WTC11 (cell line): Measurements from ENCODE around the gene RNF214. TPM values are rescaled to one million over a fixed set of nuclear protein-coding genes. Genes with fewer than 3 reads are reported as not detected.

Experiments used
- ATAC-seq: fragments of 200-7000 bp; cut with Tn5 transposase; 2 replicates; pipeline ENCODE4 v1.10.0; 2021; ENCODE audit warnings: mild to moderate bottlenecking, moderate library complexity
- CTCF ChIA-PET: fragments of 300-600 bp; sonication (Branson Sonifier 250); formaldehyde crosslinking; loops from one replicate; lab custom pipeline; 2021; ENCODE audit warnings: antibody characterized with exemption; lab: Charles Lee
- POLR2A ChIA-PET: fragments of 350-600 bp; sonication (Branson Sonifier 250); formaldehyde crosslinking; loops from one replicate; lab custom pipeline; 2021; ENCODE audit warnings: antibody characterized with exemption; lab: Charles Lee
- DNase-seq: peaks from one replicate; pipeline ENCODE4 v3.0.0; 2021; ENCODE audit warnings: low spot score
- H3K27ac Mint-ChIP-seq: 2 replicates; pipeline ENCODE4 v1.8.0; 2021; ENCODE audit warnings: mixed read lengths
- H3K27me3 Mint-ChIP-seq: 2 replicates; pipeline ENCODE4 v1.8.0; 2021; ENCODE audit warnings: low read depth, mild to moderate bottlenecking, moderate library complexity, mixed read lengths
- H3K36me3 Mint-ChIP-seq: 2 replicates; pipeline ENCODE4 v1.8.0; 2021; ENCODE audit warnings: mixed read lengths
- H3K4me1 Mint-ChIP-seq: 2 replicates; pipeline ENCODE4 v1.8.0; 2022; ENCODE audit warnings: mixed read lengths
- H3K4me3 Mint-ChIP-seq: 2 replicates; pipeline ENCODE4 v1.8.0; 2021; ENCODE audit warnings: mild to moderate bottlenecking, moderate library complexity, mixed read lengths
- H3K9me3 Mint-ChIP-seq: 2 replicates; pipeline ENCODE4 v1.8.0; 2021; ENCODE audit warnings: mixed read lengths
- ARID4B ChIP-seq: sonication (generic); formaldehyde crosslinking; IDR thresholded peaks from 2 replicates; pipeline ENCODE4 v1.8.0; 2023; ENCODE audit warnings: missing genetic modification reagents, mild to moderate bottlenecking, borderline replicate concordance
- NFATC4 ChIP-seq: fragments of 250-450 bp; sonication (Bioruptor Pico); IDR thresholded peaks from 2 replicates; pipeline ENCODE4 v1.9.0; 2021; ENCODE audit warnings: mild to moderate bottlenecking
- RELA ChIP-seq: sonication (generic); formaldehyde crosslinking; IDR thresholded peaks from 2 replicates; pipeline ENCODE4 v1.8.1; 2022; ENCODE audit warnings: missing genetic modification reagents, mild to moderate bottlenecking, borderline replicate concordance
- ZNF121 ChIP-seq: sonication (generic); formaldehyde crosslinking; IDR thresholded peaks from 2 replicates; pipeline ENCODE4 v1.8.0; 2023; ENCODE audit warnings: missing genetic modification reagents
- ZNF219 ChIP-seq: sonication (generic); formaldehyde crosslinking; IDR thresholded peaks from 2 replicates; pipeline ENCODE4 v1.8.0; 2023; ENCODE audit warnings: missing genetic modification reagents, mild to moderate bottlenecking, borderline replicate concordance
- ZNF281 ChIP-seq: sonication (generic); formaldehyde crosslinking; IDR thresholded peaks from 2 replicates; pipeline ENCODE4 v1.8.0; 2023; ENCODE audit warnings: mild to moderate bottlenecking, missing genetic modification reagents
- ZNF317 ChIP-seq: sonication (generic); formaldehyde crosslinking; IDR thresholded peaks from 2 replicates; pipeline ENCODE4 v1.8.1; 2023; ENCODE audit warnings: low read depth, mild to moderate bottlenecking, moderate library complexity, missing genetic modification reagents, borderline replicate concordance
- ZNF416 ChIP-seq: fragments of 250-450 bp; sonication (Bioruptor Pico); IDR thresholded peaks from 2 replicates; pipeline ENCODE4 v1.9.0; 2021; ENCODE audit warnings: mild to moderate bottlenecking, inconsistent platforms
- total RNA-seq: library from RNA; stranded (reverse); gene quantifications from 3 replicates; pipeline ENCODE4 v1.2.3, GENCODE V29; 2021
- TF ChIP-seq, protein P1 (sequence below): sonication (generic); formaldehyde crosslinking; IDR thresholded peaks from 2 replicates; pipeline ENCODE4 v1.8.1; 2023; ENCODE audit warnings: mild to moderate bottlenecking, missing genetic modification reagents
- TF ChIP-seq, protein P2 (sequence below): sonication (generic); formaldehyde crosslinking; IDR thresholded peaks from 2 replicates; pipeline ENCODE4 v1.8.1; 2022; ENCODE audit warnings: low read depth, missing genetic modification reagents, borderline replicate concordance
- TF ChIP-seq, protein P3 (sequence below): fragments of 250-450 bp; sonication (Bioruptor Pico); IDR thresholded peaks from 2 replicates; pipeline ENCODE4 v1.9.0; 2021; ENCODE audit warnings: mild to moderate bottlenecking

Gene RNF214
- total RNA-seq, 1 experiment from 2014 or later, result 35.4 TPM

- Mint-ChIP-seq H3K4me1 (peaks cover 17% of the 10 kb centered on the region), H3K4me3 (peak overlapping the region; percentile 65), H3K9me3 (no peaks in the 10 kb centered on the region), H3K36me3 (no peaks in the 10 kb centered on the region), H3K27ac (no peak overlapping the region), H3K27me3 (peaks cover 2% of the 10 kb centered on the region)
- TF ChIP-seq, protein P1, sequence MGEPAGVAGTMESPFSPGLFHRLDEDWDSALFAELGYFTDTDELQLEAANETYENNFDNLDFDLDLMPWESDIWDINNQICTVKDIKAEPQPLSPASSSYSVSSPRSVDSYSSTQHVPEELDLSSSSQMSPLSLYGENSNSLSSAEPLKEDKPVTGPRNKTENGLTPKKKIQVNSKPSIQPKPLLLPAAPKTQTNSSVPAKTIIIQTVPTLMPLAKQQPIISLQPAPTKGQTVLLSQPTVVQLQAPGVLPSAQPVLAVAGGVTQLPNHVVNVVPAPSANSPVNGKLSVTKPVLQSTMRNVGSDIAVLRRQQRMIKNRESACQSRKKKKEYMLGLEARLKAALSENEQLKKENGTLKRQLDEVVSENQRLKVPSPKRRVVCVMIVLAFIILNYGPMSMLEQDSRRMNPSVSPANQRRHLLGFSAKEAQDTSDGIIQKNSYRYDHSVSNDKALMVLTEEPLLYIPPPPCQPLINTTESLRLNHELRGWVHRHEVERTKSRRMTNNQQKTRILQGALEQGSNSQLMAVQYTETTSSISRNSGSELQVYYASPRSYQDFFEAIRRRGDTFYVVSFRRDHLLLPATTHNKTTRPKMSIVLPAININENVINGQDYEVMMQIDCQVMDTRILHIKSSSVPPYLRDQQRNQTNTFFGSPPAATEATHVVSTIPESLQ (CRISPR knock-in tag), result no peak
- TF ChIP-seq ZNF281, result no peak
- TF ChIP-seq NFATC4, result no peak
- TF ChIP-seq ZNF121 (CRISPR knock-in tag), result no peak
- POLR2A ChIA-PET, result no interaction called here
- no peak for DNase-seq
- CTCF ChIA-PET, result interaction anchor here (2.3 kb wide), 1 partner anchor 14 kb away, joined by 14 read pairs; the partner anchor contains the start of gene CEP164
- ATAC-seq, result no peak
Measured at GRCh38 chr11:117313828-117314768, 81.6 kb downstream of the RNF214 start.

- no peak overlapping the region for H3K27ac Mint-ChIP-seq
- no peaks in the 10 kb centered on the region for H3K9me3 Mint-ChIP-seq
- ATAC-seq (0 out of 2 replicates have a peak, but pooled peaks have one; percentile 3), DNase-seq (no peak)
- CTCF ChIA-PET, result interaction anchor here (1.2 to 2.3 kb wide), 4 partner anchors 11 to 134 kb away, joined by 3 to 14 read pairs (median 7); partner anchors contain the start of genes CEP164 and TAGLN
- TF ChIP-seq ZNF416 (no peak), ZNF219 (CRISPR knock-in tag) (no peak), ZNF281 (no peak), ZNF317 (CRISPR knock-in tag) (no peak), RELA (no peak), ARID4B (no peak)
- TF ChIP-seq, protein P2, sequence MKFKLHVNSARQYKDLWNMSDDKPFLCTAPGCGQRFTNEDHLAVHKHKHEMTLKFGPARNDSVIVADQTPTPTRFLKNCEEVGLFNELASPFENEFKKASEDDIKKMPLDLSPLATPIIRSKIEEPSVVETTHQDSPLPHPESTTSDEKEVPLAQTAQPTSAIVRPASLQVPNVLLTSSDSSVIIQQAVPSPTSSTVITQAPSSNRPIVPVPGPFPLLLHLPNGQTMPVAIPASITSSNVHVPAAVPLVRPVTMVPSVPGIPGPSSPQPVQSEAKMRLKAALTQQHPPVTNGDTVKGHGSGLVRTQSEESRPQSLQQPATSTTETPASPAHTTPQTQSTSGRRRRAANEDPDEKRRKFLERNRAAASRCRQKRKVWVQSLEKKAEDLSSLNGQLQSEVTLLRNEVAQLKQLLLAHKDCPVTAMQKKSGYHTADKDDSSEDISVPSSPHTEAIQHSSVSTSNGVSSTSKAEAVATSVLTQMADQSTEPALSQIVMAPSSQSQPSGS (CRISPR knock-in tag), result no peak
- TF ChIP-seq, protein P3, sequence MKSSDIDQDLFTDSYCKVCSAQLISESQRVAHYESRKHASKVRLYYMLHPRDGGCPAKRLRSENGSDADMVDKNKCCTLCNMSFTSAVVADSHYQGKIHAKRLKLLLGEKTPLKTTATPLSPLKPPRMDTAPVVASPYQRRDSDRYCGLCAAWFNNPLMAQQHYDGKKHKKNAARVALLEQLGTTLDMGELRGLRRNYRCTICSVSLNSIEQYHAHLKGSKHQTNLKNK (CRISPR knock-in tag), result no peak
- peak overlapping the region; percentile 65 for H3K4me3 Mint-ChIP-seq
- H3K4me1 Mint-ChIP-seq, result peaks cover 17% of the 10 kb centered on the region
- no peaks in the 10 kb centered on the region for H3K36me3 Mint-ChIP-seq
- H3K27me3 Mint-ChIP-seq, result peaks cover 2% of the 10 kb centered on the region
- POLR2A ChIA-PET, result interaction anchor here (1.2 kb wide), 1 partner anchor 13 kb away, joined by 3 read pairs; the partner anchor contains the start of gene CEP164
Measured at GRCh38 chr11:117314840-117315239, 82.4 kb downstream of the RNF214 start.
